Medulla oblongata (tissue), 1 donor: ENCODE results near the gene C2orf68.
"Not testable (repeated sequence)": the region's sequence is repeated elsewhere in the genome, so short reads cannot be mapped to it uniquely, and the experiment has no call there.

Source experiments
- DNase-seq: peaks from one replicate; pipeline ENCODE4 v3.0.0-alpha.2; 2015; ENCODE audit errors: extremely low spot score

Gene C2orf68

DNA sequence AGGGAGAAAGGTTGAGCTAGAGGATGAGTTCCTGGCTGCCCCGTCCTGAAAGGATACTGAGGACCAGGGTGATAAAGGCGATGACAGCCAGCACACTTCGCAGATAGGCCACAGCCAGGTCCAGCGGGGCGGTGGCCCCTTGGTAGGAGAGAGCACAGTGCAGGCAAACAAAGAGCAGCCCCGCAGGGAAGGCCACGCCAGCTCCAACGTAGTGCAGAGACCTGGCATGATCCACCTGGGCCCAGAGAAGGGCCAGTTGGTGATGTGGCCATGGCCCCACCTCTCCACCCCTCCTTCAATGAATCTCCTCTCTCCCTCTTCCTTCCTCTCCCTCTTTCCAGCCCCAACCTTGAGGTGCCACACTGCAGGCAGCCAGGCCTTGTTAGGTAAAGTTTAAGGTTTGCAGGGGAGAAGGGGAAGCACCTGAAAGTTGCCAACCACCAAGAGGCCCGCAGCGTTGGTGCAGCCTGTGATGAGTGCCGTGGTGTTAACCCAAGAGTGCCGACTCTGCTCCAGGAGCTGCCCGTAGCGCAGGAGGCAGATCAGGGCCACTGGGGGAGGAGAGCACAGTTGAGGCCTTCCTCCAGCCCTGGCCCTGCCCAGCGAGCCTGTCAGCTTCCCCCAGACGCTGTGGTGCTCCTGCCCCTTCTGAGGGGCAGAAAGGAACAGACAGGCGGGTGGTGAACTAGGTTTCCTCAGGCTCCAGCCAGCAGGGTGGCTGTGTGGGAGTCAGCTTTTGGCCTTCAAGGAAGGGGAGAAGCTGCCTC, 12.2 kb downstream of the C2orf68 start:
- no peak for DNase-seq

DNA sequence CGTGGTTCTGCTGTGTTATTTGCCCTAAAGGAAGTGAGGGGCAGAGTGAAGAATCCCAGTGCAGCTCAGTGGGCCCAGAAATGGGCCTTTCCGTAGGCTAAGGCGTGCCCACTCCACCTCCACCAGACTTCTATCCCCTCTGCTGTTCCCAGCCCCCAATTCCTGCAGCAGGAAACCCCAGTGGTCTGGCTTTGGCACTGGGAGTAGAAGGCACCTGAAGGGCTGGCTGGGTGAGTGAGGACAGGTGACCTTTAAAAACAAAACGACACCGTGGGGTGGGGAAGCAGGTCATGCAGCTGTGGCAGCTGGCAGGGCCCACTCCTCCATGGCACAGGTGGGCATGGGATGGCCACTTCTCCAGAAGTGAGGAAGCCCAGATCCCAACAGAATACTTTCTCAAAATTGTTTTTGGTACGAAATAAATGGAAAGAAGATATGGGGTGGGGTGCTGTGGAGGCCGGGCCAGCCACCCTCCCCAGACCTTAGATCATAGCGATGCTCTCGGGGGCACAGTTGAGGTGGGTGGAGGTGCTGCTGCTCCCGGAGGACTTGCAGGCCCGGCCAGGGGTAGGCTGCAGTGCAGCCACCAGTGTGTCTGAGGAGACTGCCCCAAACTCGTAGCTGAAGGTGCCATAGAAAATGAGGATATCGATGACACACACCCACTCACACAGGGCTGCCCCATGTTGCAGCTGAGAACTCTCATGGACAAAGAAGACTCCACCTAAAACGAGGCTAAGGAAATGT, 13.1 kb downstream of the C2orf68 start:
- no peak for DNase-seq

DNA sequence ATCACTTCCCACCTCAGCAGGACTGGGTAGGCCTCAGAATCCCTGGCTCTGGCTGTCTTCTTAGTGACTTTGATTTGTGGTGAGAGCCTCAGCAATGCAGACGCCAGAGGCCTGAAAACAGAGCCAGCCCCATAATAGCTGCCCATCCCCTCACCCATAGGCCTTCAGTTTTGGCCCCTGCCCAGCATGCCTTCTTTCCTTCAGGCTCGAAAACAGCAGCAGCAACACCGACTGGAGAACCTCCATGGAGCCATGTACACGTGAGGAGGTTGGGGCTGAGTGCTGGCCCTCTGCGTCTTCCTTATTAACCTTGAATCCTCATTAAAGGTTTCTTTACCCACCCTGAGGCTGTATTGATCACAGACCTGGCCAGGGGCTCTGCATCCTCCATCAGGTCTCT, 14.6 kb downstream of the C2orf68 start:
- DNase-seq = no peak

DNA sequence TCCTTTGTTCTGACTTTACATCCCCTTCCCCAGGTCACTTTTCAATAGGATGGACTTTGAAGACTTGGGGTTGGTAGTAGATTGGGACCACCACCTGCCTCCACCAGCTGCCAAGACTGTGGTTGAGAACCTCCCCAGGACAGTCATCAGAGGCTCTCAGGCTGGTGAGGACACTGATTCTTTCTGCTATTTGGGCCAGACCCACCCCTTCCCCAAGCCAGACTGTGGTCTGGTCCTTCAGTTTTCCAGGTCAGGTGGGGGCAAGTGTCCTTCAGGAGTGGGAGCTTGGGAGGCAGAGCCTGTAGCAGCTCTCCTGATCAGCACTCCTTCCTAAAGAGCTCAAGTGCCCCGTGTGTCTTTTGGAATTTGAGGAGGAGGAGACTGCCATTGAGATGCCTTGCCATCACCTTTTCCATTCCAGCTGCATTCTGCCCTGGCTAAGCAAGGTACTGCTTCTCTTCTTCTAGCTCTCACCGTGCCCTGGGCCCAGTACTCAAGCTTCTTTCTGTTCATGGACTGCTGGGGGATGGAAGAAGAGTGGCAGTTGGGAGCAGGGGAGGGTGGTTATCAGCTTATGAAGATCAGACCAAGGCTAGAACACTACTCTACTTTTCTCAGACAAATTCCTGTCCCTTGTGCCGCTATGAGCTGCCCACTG, 15.3 kb downstream of the C2orf68 start:
- DNase-seq = no peak

DNA sequence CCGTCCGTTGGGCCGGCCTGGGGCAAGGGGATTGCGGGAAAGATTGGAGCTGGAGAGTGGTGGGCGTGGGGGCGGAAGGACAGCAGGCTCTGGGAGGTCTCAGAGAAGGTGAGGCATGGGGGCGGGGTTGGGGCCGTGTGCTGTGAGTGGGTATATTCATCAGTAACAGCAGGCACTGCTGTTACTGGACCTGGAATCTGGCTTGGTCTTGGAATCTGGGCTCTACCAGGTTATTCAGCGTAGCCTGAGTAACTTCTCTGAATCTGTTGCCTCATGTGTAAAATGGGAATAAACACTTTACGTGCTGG, 15.9 kb downstream of the C2orf68 start:
- no peak for DNase-seq

DNA sequence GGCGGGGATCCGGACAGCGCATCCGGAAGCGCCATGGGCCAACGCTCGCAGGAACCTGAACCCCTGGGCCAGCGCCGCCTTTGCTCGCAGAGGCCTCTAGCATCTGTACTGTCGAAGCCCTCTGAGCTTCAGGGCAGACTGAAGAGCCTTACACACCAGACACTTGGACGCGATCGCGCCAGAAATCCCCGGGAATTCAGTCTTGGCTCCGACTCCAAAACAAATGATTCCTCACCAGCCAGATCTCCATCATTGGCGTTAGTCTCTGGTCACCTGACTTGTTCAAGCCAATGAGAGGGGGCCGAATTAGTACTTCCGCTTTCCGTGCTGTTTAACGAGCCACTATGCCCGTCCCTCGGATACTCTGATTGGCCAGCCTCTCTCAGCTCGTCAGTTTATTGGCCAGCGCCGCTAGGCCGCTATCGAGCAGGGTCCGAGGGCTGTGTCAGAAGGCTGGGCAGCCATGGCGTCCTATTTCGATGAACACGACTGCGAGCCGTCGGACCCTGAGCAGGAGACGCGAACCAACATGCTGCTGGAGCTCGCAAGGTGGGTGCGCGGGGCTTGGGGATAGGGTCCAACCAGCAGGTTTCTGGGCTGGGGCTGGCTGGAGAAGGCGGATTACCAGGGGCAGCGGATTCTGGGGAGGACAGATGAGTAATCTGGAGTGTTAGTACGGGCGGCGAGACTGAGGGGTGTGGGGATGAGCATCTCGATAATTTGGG, 16.4 kb downstream of the C2orf68 start, which contains the start of gene RNF181:
RNF181 (plus strand) TSS at position 445 of the 725 bp plus-strand sequence; CDS start at position 464, 19 bp downstream.
- peak; percentile 100 for DNase-seq

DNA sequence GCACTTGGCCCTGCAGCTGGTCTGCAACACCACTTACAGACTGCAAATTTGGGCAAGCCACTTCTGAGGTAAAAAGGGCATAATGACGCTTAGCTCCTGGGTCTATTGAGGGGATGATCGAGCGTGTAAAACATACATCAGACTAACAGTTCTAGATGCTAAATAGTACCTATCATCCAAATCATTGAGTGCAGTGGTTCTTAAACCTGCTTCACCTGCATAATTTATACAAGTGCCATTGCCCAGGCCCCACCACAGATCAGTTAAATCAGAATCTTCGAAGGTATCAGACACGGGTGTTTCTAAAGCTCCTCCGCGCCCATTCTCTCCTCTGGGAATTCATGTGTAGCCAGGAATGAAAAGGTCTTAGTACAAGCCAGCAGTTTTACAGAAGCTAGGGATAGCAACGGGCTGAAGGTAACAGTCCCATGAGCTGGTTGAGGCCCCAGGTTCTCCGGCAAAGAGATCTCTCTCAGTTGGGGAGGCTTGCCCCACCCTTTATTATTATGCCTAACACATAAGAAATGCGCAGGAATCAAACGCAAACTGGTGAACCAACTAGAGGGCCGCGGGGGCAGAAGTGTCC, 17.1 kb downstream of the C2orf68 start:
- no peak for DNase-seq

DNA sequence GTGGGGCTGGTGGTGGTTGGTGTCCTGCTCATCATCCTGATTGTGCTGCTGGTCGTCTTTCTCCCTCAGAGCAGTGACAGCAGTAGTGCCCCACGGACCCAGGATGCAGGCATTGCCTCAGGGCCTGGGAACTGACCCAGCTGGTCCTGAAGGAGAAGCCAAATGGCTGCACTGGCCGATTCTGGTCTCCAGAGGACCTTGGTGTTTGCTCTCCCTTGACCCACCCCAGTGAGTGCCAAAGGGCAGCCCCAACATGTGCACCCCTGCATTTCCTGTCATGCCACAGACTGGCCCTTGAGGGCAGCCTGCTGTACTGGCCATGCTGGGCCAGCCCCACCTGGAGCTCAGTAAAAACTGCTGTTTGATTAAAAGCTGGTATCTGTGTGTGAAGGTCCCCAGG, 18.8 kb downstream of the C2orf68 start:
- DNase-seq = no peak

DNA sequence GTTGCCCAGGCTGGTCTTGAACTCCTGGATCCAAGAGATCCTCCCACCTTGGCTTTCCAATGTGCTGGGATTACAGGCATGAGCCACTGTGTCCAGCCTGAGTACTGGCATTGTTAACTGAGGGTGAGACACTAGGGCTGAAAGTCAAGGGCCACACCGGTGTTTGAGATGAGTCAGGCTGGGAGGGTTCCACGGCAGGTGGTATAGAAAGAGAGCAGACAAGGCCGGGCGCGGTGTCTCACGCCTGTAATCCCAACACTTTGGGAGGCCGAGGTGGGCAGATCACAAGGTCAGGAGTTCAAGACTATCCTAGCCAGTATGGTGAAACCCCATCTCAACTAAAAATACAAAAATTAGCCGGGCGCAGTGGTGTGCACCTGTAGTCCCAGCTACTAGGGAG, 19.6 kb downstream of the C2orf68 start:
- not testable (repeated sequence) for DNase-seq

DNA sequence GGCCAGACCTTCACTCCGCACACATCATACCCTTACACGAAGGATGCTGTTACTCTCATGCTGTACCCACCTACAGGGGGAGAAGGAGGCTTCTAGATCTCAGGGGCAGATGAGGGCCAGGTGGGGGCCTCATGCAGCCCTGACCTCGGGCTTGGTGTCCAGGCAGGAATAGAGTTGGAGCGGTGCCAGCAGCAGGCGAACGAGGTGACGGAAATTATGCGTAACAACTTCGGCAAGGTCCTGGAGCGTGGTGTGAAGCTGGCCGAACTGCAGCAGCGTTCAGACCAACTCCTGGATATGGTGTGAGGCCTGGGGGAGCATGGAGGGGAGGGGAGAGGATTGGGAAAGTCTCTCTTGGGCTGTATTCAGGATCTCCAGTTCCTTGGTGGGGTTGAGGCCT, 20.3 kb downstream of the C2orf68 start:
- DNase-seq = no peak

DNA sequence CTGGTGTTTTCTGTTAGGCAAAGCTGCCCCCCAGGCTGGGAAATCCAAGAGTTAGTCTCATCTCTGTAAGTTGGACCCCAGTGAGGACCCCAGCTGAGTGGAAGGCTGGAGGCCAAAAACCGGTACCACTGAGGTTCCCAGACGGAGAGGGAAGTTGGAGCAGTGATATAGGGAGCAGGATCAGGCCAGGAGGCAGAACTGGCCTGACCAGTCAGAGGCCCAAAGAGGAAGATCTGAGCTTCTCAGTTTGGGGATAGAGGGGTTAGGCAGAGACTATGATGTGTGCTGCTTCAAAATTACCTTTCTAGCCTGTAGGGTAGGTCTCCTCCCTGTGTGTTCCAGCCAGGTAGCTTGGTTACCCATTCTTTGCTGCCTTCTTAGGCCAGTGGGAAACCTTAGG, 20.9 kb downstream of the C2orf68 start:
- no peak for DNase-seq

DNA sequence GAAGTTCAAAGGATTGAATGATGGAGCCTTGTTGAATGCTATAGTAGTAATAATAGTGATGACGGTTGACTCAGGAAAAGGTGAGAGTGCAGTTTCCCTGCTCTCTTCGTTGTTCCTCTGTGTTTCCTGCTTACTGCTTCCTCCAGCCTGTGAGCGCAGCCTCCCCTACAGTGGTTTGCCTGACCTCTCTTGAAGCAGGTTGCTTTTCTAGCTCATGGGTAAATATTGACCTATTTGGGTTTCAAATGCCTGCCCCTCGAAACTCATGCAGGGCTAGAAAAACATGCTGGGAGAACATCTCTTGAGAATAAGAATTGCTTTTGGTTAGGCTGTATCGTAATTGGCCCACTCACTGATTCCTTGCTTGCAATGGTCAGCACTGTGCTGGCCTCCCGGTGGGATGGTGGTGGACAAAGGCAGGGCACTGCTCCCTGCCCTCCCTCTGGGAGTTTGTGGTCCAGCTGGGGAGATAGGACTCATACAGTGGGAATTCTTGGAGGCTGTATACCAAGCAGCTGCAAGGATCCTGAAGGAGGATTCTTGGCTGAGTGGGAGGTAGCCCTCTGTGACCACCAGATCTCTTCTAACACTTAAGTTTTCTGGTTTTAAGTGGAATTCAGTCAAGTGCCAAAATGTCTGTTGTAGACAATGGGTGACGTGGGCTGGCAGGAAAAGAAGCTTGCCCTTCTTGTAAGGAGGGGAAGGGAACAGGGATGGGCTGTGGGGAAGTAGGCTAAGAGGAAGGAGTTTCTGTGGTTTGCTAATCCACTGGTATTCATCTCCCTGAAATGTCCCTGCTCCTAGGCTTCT, 21.7 kb downstream of the C2orf68 start:
- peak; percentile 53 for DNase-seq

DNA sequence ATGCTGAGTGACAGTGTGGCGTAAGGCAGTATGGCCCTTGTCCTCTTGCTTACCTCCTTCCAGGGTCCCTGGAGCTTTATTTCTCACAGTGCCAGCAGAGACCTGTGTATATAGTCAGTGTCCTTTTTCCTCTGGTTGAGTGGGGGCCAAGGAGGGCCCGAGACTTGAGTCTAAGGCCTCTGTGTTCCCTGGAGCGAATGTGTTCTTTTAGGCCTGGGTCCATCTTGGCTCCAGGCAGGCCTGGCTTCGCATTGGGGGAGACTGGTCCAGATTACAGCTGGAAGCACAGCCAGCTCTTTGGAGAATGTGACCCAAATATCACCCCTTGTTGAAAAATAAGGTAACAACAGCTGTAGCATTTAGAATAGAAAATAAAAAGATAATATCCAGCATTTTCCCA, 22.7 kb downstream of the C2orf68 start:
- DNase-seq = no peak

DNA sequence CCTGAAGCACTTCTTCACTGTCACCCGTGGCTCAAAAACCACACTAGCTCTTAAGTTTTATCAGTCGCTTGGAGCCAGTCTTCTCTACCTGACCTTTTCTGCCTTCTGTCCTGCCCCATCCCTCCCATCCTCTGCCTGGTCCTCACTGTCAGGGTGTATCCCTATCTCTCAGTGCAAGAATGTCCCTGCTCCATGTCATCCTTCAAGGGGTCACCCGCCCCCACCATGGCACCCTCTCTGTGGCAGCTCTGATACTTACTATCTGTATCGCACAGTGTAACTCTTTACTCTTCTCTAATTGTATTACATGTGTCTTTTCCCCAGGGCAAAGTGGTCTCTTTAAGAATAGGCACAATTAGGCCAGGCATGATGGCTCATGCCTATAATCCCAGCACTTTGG, 23.2 kb downstream of the C2orf68 start:
- DNase-seq = no peak

DNA sequence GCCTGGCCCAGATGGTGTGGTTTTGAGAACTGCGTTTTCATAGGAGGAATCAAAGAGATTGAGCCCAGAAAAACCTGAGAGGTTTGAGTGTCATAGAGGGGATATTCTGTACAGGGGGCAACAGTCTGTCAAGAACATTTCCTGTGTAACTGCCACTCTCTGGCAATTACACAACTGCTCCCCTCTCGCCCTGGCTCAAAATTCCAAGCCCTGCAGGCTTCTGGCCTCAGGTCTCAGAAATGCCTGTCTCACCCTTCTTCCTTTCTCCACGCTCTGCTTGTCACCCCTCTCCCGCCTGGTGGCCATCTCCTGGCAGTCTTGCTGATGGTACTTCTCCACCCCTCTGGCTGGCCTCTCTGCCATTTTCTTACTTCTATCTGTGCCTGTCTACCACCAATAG, 23.6 kb downstream of the C2orf68 start:
- DNase-seq = no peak

DNA sequence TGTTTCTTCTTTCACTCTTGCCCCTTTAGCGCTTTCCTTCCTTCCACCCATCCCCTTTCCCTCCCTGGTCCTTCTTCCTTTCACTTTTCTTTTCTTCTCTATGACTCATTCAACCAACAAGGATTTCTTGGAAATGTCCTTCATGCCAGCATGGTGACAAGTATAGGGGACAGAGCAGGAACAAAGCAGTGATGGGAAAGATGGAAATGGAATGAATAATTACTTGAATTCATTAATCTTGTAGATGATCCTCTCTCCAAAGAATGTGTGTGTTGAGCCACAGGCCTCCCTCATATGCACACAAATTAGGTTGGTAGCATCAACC, 26.1 kb downstream of the C2orf68 start:
- DNase-seq = no peak

DNA sequence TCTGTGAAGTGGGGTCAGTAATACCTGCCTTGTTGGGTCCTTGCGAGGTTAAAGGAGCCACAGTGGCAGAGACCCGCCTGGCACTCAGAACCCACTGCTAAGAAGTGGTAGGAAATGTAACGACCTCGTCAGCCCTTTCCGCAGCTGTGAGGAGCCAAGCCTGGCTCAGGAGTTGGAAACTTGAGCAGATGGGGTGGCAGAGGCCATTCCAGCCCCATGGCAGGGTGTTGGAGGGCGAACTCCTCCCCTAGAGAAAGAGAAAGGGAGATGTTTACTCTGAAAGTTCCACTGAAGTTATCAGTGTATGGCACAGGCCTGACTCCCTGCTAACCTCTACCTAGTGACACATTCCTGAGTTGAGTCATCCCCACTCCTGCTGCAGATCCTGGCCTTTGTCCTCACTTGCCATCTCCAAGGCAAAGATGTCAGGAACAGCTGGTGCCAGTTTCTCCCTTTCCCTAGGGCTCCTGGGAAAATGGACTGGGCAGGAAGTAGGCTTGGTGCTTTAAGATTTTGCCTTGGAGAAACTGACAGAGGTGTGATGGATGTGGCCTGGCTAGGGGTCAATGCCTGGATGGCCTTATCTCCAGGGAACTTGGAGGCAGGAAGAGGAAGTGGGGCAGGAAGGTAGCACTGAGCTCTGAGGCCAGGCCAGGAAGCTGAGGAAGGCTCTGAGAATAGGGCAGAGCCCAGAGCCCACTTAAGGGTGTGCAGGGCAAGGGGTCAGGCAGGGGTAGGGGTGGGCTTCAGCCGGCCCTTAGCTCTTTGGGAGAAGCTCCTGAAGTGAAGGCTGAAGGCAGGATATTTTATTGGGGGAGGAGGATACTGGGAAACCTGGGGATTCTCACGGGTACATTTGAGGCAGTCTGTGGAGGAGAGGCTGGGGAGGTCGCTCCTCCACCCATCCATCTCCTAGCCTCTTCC, 26.7 kb downstream of the C2orf68 start:
- no peak for DNase-seq

DNA sequence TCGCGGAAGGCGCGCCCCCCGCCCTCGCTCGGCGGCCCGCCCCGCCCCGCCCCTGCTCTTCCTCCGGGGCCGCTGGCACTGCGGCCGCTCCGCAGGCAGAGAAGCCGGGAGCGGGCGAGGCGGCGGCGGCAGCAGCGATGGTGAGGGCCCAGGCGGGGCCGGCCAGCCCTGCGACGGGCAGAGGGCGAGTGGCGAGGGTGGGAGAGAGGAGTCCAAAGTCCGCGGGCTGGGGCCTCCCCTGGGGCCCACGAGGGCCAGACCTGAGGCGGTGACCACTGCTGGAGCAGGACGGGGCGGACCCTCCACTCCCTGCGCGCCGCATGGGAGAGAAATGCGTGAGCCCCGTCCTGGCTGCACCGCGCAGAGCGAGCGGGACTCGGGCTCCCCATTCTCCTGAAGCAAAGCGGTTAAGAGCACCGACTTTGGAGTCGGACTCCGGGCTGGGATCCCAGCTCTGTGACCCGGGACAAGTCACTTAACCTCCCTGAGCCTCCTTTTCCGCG, 27.5 kb downstream of the C2orf68 start, which contains the start of gene VAMP5:
VAMP5 (plus strand) TSS at position 78 of the 503 bp plus-strand sequence; CDS start at position 138, 60 bp downstream.
- DNase-seq = no peak

DNA sequence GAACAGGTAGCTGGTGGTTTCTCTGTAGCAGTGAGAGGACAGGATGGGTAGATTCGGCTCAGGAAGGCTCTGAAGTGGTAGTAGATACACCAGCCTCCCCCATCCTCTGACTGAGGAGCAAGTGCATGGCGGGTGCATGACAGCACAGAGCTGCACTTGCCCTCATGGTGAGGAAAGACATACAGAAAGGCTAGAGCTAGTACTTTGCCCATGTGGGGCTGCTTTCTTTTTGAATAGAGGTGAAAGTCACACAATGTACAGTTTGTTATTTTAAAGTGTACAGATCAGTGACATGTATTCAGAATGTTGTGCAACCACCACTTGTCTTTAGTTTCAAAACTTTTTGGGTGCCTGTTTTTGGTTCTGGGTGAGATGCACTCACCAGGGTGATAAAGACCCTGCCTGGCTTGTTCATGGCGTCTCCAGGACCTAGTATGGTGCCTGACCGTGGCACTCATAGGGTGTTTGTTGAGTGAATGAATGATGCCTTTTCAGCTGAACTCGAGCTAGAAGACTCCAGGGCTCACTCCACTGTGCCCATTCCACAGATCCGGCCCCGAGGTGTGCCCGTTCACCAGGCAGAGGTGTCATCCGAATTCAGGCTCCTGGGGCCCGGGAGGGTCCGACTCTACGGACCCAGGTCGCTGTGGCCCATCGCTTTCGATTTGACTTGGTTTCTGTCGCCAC, 28.1 kb downstream of the C2orf68 start:
- DNase-seq = no peak
